K562 (cell line): Measurements from ENCODE around the gene SRGAP3. TPM values are rescaled to one million over a fixed set of nuclear protein-coding genes. Genes with fewer than 3 reads are reported as not detected.

Experiments
- ARID1B ChIP-seq: fragments of 450-650 bp; IDR thresholded peaks from 2 replicates; pipeline ENCODE4 v1.6.1; 2016; ENCODE audit warnings: antibody characterized with exemption, mild to moderate bottlenecking, inconsistent platforms
- DACH1 ChIP-seq: fragments of 450-650 bp; IDR thresholded peaks from 2 replicates; pipeline ENCODE4 v1.6.1; 2018; ENCODE audit not compliant: partially characterized antibody
- GTF2A2 ChIP-seq: IDR thresholded peaks from 2 replicates; pipeline ENCODE4 v1.6.1; 2016; ENCODE audit warnings: mild to moderate bottlenecking, missing genetic modification characterization, missing compliant biosample characterization
- GTF2E2 ChIP-seq: fragments of 200-800 bp; sonication (Bioruptor generic); IDR thresholded peaks from 2 replicates; pipeline ENCODE4 v1.6.1; 2016; ENCODE audit warnings: missing genetic modification characterization, missing compliant biosample characterization
- HNRNPLL ChIP-seq: fragments of 200-400 bp; formaldehyde crosslinking; IDR thresholded peaks from 2 replicates; pipeline ENCODE4 v1.6.1; 2017; ENCODE audit warnings: low read length, low read depth, mild to moderate bottlenecking; ENCODE audit not compliant: poor library complexity, severe bottlenecking
- IRF2 ChIP-seq: sonication (generic); formaldehyde crosslinking; IDR thresholded peaks from 2 replicates; pipeline ENCODE4 v1.8.1; 2022; ENCODE audit warnings: mild to moderate bottlenecking, missing genetic modification reagents
- NFIC ChIP-seq: fragments of 450-650 bp; IDR thresholded peaks from 2 replicates; pipeline ENCODE4 v1.6.1; 2017; ENCODE audit warnings: mild to moderate bottlenecking, inconsistent platforms
- NFXL1 ChIP-seq: fragments of 450-650 bp; formaldehyde crosslinking; IDR thresholded peaks from 2 replicates; pipeline ENCODE4 v1.4.0; 2021; ENCODE audit warnings: mild to moderate bottlenecking
- SAP30 ChIP-seq: fragments of 200-600 bp; sonication (generic); IDR thresholded peaks from 2 replicates; pipeline ENCODE4 v1.6.1; 2012; ENCODE audit warnings: borderline replicate concordance, low read depth, mild to moderate bottlenecking, moderate library complexity, low read length, control low read depth, inconsistent platforms; ENCODE audit not compliant: insufficient read depth, poor library complexity, severe bottlenecking
- SMARCA4 ChIP-seq: fragments of 450-650 bp; IDR thresholded peaks from 2 replicates; pipeline ENCODE4 v1.6.1; 2016
- SREBF1 ChIP-seq: fragments of 150-350 bp; IDR thresholded peaks from 2 replicates; pipeline ENCODE4 v1.6.1; 2014; ENCODE audit warnings: antibody characterized with exemption, low read depth, low read length, borderline replicate concordance
- TAF1 ChIP-seq: IDR thresholded peaks from 2 replicates; pipeline ENCODE4 v1.6.1; 2011; ENCODE audit warnings: mild to moderate bottlenecking, low read length, moderate library complexity; ENCODE audit not compliant: insufficient read depth, control insufficient read depth, severe bottlenecking; ENCODE audit errors: extremely low read depth
- TCF7 ChIP-seq: sonication (generic); IDR thresholded peaks from 2 replicates; pipeline ENCODE4 v1.6.1; 2016; ENCODE audit warnings: antibody characterized with exemption, borderline replicate concordance
- ZFX ChIP-seq: sonication (generic); formaldehyde crosslinking; IDR thresholded peaks from 2 replicates; pipeline ENCODE4 v1.8.0; 2022; ENCODE audit warnings: mild to moderate bottlenecking, missing genetic modification reagents, moderate library complexity
- ZNF408 ChIP-seq: fragments of 250-450 bp; sonication (Bioruptor Pico); IDR thresholded peaks from 2 replicates; pipeline ENCODE4 v1.4.0; 2020; ENCODE audit warnings: low read depth, mild to moderate bottlenecking, moderate library complexity
- ZNF766 ChIP-seq: fragments of 200-800 bp; sonication (Bioruptor generic); conservative IDR thresholded peaks from 2 replicates; pipeline ENCODE4 v1.6.1; 2016; ENCODE audit warnings: missing genetic modification characterization, missing compliant biosample characterization
- polyA plus RNA-seq, 8 experiments: library from polyadenylated mRNA; depleted of rRNA in 4 of 8; stranded (reverse) in 5 of 8; unstranded in 3 of 8; fragments of >200 nt; fragmentation: Nextera tagmentation in 2 of 8; fragmentation: Illumina TruSeq in 1 of 8; extraction: Ambion mirVana in 2 of 8; extraction: Trizol in 1 of 8; gene quantifications; 2 replicates each; pipeline versions ENCODE4 v1.2.1 to v1.2.3, GENCODE V29; 2011 to 2014; ENCODE audit warnings: inconsistent platforms in 1 of 8, missing spikeins in 1 of 8
- total RNA-seq, 7 experiments: library from RNA; depleted of rRNA in 6 of 7; stranded (reverse); fragments of >200 nt in 6 of 7; fragmentation: Illumina TruSeq in 2 of 7; extraction: Trizol in 2 of 7; gene quantifications; 2 replicates each; pipeline versions ENCODE4 v1.2.1 to v1.2.3, GENCODE V29; 2011 to 2021; ENCODE audit warnings: low replicate concordance in 1 of 7
- TF ChIP-seq, protein P1 (sequence below): fragments of 450-650 bp; IDR thresholded peaks from 2 replicates; pipeline ENCODE4 v1.6.1; 2017; ENCODE audit warnings: antibody characterized with exemption, mild to moderate bottlenecking
- TF ChIP-seq, protein P2 (sequence below), 2 experiments: fragments of 450-650 bp in 1 of 2; IDR thresholded peaks; 2 replicates each; pipeline ENCODE4 v1.6.1; 2011 to 2017; ENCODE audit warnings: low read depth in 2 of 2, antibody characterized with exemption in 1 of 2, borderline replicate concordance in 1 of 2, low read length in 1 of 2, mild to moderate bottlenecking in 1 of 2, mixed read lengths in 1 of 2; ENCODE audit not compliant: control insufficient read depth in 1 of 2
- TF ChIP-seq, protein P3 (sequence below): sonication (generic); formaldehyde crosslinking; IDR thresholded peaks from 2 replicates; pipeline ENCODE4 v1.9.0; 2022; ENCODE audit warnings: mild to moderate bottlenecking, missing genetic modification reagents

SRGAP3 gene
- total and polyA plus RNA-seq, 9 of the 15 experiments (the other 6 are each of a cell fraction or from before 2014, with no cell fraction given), result 0.11 to 0.85 (median 0.35) TPM; not detected in 2

DNA sequence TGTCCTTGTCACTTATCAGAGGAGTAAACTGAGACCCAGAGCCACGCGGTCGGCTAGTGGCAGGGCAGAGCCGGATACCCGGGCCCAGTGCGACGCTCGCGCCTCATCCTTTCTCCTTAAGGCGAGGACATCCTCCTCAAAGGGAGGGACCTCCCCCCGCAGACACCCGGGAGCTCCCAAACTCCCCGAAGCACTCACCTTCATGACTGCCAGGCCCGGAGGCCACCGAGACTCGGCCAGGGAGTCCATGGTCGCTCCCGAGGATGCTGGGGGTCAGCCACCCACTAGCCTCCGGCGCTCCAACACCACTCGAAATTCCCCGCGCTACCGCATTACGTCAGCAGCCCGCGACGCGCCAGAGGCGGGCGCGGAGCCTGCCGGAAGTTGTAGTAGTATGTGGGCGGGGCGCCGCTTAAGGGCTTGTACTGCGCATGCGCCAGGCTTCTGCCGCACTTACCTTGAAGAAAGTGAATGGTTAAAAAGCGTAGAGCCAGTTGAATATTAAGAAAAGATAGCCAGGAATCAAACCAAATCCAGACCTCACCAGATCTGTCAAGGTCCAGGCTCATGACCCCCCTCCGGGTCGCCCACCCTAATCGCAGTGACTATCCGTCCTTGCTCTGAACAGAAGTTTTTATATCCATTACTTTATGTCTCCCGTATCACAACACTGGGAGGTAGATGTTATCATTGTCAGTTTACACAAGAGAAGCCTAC is 286.2 kb downstream of the SRGAP3 start, which contains the start of gene RAD18 (continued):
- TF ChIP-seq, protein P1, sequence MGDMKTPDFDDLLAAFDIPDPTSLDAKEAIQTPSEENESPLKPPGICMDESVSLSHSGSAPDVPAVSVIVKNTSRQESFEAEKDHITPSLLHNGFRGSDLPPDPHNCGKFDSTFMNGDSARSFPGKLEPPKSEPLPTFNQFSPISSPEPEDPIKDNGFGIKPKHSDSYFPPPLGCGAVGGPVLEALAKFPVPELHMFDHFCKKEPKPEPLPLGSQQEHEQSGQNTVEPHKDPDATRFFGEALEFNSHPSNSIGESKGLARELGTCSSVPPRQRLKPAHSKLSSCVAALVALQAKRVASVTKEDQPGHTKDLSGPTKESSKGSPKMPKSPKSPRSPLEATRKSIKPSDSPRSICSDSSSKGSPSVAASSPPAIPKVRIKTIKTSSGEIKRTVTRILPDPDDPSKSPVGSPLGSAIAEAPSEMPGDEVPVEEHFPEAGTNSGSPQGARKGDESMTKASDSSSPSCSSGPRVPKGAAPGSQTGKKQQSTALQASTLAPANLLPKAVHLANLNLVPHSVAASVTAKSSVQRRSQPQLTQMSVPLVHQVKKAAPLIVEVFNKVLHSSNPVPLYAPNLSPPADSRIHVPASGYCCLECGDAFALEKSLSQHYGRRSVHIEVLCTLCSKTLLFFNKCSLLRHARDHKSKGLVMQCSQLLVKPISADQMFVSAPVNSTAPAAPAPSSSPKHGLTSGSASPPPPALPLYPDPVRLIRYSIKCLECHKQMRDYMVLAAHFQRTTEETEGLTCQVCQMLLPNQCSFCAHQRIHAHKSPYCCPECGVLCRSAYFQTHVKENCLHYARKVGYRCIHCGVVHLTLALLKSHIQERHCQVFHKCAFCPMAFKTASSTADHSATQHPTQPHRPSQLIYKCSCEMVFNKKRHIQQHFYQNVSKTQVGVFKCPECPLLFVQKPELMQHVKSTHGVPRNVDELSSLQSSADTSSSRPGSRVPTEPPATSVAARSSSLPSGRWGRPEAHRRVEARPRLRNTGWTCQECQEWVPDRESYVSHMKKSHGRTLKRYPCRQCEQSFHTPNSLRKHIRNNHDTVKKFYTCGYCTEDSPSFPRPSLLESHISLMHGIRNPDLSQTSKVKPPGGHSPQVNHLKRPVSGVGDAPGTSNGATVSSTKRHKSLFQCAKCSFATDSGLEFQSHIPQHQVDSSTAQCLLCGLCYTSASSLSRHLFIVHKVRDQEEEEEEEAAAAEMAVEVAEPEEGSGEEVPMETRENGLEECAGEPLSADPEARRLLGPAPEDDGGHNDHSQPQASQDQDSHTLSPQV, result no peak; the same call in 1 of the 2 replicates
- TF ChIP-seq SREBF1, result 0 out of 2 replicates have a peak, but pooled peaks have one; percentile 7
- no peak for TF ChIP-seq NFXL1 (CRISPR knock-in tag)
- peak; percentile 13; the same call in 1 of the 2 replicates for TF ChIP-seq SMARCA4
- TF ChIP-seq HNRNPLL, result peak; percentile 90
- peak; percentile 98 for TF ChIP-seq SAP30
- TF ChIP-seq ARID1B, result no peak
- 0 out of 2 replicates have a peak, but pooled peaks have one; percentile 9 for TF ChIP-seq TCF7
- no peak for TF ChIP-seq IRF2
- TF ChIP-seq ZFX (CRISPR knock-in tag), result peak; percentile 82
- 0 out of 2 replicates have a peak, but pooled peaks have one; percentile 7 for TF ChIP-seq ZNF766 (CRISPR knock-in tag)
- TF ChIP-seq TAF1, result peak; percentile 45
- peak; percentile 0 for TF ChIP-seq DACH1
- no peak for TF ChIP-seq GTF2E2 (tag)
- no peak for TF ChIP-seq ZNF408
- TF ChIP-seq NFIC, result no peak
- TF ChIP-seq, protein P2, sequence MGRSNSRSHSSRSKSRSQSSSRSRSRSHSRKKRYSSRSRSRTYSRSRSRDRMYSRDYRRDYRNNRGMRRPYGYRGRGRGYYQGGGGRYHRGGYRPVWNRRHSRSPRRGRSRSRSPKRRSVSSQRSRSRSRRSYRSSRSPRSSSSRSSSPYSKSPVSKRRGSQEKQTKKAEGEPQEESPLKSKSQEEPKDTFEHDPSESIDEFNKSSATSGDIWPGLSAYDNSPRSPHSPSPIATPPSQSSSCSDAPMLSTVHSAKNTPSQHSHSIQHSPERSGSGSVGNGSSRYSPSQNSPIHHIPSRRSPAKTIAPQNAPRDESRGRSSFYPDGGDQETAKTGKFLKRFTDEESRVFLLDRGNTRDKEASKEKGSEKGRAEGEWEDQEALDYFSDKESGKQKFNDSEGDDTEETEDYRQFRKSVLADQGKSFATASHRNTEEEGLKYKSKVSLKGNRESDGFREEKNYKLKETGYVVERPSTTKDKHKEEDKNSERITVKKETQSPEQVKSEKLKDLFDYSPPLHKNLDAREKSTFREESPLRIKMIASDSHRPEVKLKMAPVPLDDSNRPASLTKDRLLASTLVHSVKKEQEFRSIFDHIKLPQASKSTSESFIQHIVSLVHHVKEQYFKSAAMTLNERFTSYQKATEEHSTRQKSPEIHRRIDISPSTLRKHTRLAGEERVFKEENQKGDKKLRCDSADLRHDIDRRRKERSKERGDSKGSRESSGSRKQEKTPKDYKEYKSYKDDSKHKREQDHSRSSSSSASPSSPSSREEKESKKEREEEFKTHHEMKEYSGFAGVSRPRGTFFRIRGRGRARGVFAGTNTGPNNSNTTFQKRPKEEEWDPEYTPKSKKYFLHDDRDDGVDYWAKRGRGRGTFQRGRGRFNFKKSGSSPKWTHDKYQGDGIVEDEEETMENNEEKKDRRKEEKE (IDR thresholded peaks at IDR 0.05; ENCODE audit: borderline replicate concordance in 1 of 2, control insufficient read depth in 1 of 2, low read depth in 2 of 2, low read length in 1 of 2), result no peak
- TF ChIP-seq GTF2A2, result no peak
- TF ChIP-seq, protein P3, sequence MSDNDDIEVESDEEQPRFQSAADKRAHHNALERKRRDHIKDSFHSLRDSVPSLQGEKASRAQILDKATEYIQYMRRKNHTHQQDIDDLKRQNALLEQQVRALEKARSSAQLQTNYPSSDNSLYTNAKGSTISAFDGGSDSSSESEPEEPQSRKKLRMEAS (CRISPR knock-in tag), result peak; percentile 77
